Inflammatory macrophage treated with lipopolysaccharide for 1 hour (primary cell): Measurements from ENCODE around the gene COCH.
"Not testable (repeated sequence)": the region's sequence is repeated elsewhere in the genome, so short reads cannot be mapped to it uniquely, and the experiment has no call there.

ENCODE experiments used
- DNase-seq, 2 donors: peaks; one replicate each; pipeline ENCODE4 v3.0.0-alpha.2; 2020 to 2022

Gene COCH

DNA sequence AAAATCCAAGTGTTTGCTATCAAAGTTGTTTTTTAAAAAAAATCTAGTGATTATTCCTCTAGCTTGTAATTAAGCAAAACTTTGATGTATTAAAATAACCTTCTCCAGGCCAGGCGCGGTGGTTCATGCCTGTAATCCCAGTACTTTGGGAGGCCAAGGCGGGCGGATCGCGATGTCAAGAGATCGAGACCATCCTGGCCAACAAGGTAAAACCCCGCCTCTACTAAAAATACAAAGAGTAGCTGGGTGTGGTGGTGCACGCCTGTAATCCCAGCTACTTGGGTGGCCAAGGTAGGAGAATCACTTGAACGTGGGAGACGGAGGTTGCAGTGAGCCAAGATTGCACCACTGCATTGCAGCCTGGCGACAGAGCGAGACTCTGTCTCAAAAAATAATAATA, 59.6 kb downstream of the COCH start:
- not testable (repeated sequence) for DNase-seq

DNA sequence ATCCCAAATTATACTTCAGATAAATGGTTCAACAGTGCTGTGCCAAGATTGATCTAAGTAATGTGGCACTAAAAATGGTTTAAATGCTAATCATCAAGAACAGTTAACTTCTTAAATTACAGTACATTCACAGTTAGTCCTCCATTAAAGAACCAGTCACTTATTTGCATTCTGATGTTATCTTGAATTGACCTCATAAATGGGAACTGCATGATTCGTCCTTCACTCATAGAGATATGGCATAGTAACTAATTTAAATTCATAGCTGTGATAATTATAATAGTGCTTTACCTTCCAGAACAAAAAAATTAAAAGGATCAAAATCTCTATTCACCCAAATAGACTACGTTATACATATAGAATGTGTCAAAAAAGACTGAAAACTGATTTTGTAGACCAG, 61.1 kb downstream of the COCH start:
- DNase-seq: no peak

DNA sequence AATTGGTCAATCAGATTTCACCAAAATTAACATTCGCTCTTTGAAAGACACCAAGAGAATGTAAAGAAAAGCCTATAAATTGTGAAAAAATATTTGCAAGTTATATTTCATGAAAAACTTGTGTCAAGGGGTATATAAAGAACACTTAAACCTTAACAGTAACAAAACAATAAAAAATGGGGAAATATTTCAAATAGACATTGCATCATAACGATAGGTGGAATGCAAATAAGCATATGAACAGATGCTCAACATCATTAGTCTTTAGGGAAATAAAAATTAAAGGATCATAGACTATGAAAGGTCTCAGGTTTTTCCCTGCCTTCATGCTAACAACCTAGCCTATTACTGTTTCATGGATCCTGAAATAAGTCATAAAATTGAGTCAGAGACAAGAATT, 64.3 kb downstream of the COCH start:
- DNase-seq: no peak
